DMS79 (cell line): ENCODE measurements around the gene MYO5B.
"Not testable (repeated sequence)": the region's sequence is repeated elsewhere in the genome, so short reads cannot be mapped to it uniquely, and the experiment has no call there.

ENCODE experiments used
- DNase-seq: peaks from one replicate; lab custom pipeline; 2025; lab: John Stamatoyannopoulos, UW

Gene MYO5B

GRCh38 chr18:50099725-50100407 is 95.1 kb downstream of the MYO5B start:
- peak; percentile 34 for DNase-seq

- DNase-seq = no peak
These were observed 97.2 kb downstream of the MYO5B start for GRCh38 chr18:50097702-50098101.

GRCh38 chr18:50096766-50097435 is 98.0 kb downstream of the MYO5B start:
- DNase-seq = no peak

GRCh38 chr18:50094786-50095185 is 100.2 kb downstream of the MYO5B start:
- not testable (repeated sequence) for DNase-seq

- DNase-seq = no peak
These were observed 100.7 kb downstream of the MYO5B start for GRCh38 chr18:50094221-50094773.

- no peak for DNase-seq
These were observed 101.4 kb downstream of the MYO5B start for GRCh38 chr18:50093366-50094064.

GRCh38 chr18:50092245-50092805 is 102.6 kb downstream of the MYO5B start:
- DNase-seq = peak; percentile 11

GRCh38 chr18:50091509-50092244 is 103.3 kb downstream of the MYO5B start:
- DNase-seq = no peak

- DNase-seq = no peak
These were observed 104.3 kb downstream of the MYO5B start for GRCh38 chr18:50090370-50091312.

- no peak for DNase-seq
These were observed 105.2 kb downstream of the MYO5B start for GRCh38 chr18:50089702-50090101.

- no peak for DNase-seq
These were observed 111.2 kb downstream of the MYO5B start for GRCh38 chr18:50083708-50084107.

GRCh38 chr18:50080932-50081560 is 113.9 kb downstream of the MYO5B start:
- no peak for DNase-seq

- DNase-seq = peak; percentile 96
These were observed 114.6 kb downstream of the MYO5B start for GRCh38 chr18:50080316-50080715.

- peak; percentile 60 for DNase-seq
These were observed 115.2 kb downstream of the MYO5B start for GRCh38 chr18:50079571-50080295.

GRCh38 chr18:50076277-50076676 is 118.7 kb downstream of the MYO5B start:
- DNase-seq = no peak

GRCh38 chr18:50075772-50076171 is 119.2 kb downstream of the MYO5B start:
- DNase-seq = no peak

GRCh38 chr18:50074404-50074803 is 120.5 kb downstream of the MYO5B start:
- no peak for DNase-seq

GRCh38 chr18:50073319-50073718 is 121.6 kb downstream of the MYO5B start:
- no peak for DNase-seq

- no peak for DNase-seq
These were observed 122.8 kb downstream of the MYO5B start for GRCh38 chr18:50072146-50072545.
